ENCODE results near the gene CAMKMT. TPM values are rescaled to one million over a fixed set of nuclear protein-coding genes. Genes with fewer than 3 reads are reported as not detected.

CAMKMT gene
- total RNA-seq, 2 experiments from 2014 or later = 25.7 to 27.4 TPM

DNA sequence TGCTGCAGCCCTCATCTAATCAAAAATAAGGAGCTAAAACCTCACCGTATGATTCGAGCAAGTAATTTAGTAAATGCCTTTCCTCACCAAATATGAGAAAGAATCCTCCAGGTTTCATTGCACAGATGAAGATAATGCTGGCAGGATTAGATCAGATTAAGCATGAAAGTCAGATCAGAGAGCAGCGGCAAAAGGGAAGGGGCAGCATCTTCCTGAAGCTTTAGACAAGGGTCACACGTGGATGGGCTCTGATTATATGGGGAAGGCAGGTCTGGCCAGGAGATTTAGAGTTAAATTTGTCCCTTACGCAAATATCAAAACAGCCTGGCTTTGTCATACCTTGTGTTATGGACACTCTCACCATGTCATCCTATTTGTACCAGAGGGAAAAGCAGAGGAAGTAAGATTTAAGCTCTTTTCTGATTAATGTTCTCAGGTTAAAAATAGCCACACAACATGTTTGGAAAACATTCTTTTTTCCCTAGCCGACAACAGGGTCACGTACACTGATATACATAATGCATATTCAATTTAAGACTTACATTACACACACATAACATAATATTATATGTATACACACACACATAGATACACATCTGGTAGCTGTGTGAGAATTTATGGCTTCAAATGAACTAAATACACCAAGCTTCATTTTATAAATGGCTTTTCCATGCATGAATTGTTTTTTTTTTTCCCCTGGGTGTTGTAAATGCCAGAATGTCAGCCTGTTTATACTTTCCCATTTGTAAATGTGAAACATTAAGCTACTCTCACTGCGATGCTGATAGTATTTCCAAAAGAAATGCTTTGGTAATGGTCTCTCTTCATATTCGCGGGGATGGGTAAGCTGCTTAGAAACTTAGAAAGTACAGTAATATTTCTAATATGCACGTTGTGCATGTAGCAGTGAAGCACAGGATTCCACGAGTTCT, 383.5 kb downstream of the CAMKMT start:
- no TSS peak for BruUV-seq (replicated peaks)
- DNase-seq (ENCODE audit: low spot score) = no peak
- Histone ChIP-seq H3K4me3 (ENCODE audit: low read depth, low read length, poor library complexity, severe bottlenecking) (no peak overlapping the region), H3K4me2 (ENCODE audit: low read length) (no peak overlapping the region), H4K20me1 (ENCODE audit: insufficient read depth, low read length) (no peaks in the 10 kb centered on the region), H3K4me1 (ENCODE audit: insufficient read depth, low read length, poor library complexity, severe bottlenecking) (no peaks in the 10 kb centered on the region), H3K36me3 (ENCODE audit: insufficient read depth, low read length) (no peaks in the 10 kb centered on the region), H3K9me3 (ENCODE audit: low read length) (no peaks in the 10 kb centered on the region), H3K79me2 (ENCODE audit: insufficient read depth, low read depth, low read length) (no peaks in the 10 kb centered on the region), H3K9me2 (ENCODE audit: insufficient read depth, low read length) (no peaks in the 10 kb centered on the region), H2AFZ (ENCODE audit: low read length) (no peak overlapping the region), H3K27ac (ENCODE audit: low read depth, low read length, poor library complexity, severe bottlenecking) (no peak overlapping the region)
- TF ChIP-seq, protein P1, sequence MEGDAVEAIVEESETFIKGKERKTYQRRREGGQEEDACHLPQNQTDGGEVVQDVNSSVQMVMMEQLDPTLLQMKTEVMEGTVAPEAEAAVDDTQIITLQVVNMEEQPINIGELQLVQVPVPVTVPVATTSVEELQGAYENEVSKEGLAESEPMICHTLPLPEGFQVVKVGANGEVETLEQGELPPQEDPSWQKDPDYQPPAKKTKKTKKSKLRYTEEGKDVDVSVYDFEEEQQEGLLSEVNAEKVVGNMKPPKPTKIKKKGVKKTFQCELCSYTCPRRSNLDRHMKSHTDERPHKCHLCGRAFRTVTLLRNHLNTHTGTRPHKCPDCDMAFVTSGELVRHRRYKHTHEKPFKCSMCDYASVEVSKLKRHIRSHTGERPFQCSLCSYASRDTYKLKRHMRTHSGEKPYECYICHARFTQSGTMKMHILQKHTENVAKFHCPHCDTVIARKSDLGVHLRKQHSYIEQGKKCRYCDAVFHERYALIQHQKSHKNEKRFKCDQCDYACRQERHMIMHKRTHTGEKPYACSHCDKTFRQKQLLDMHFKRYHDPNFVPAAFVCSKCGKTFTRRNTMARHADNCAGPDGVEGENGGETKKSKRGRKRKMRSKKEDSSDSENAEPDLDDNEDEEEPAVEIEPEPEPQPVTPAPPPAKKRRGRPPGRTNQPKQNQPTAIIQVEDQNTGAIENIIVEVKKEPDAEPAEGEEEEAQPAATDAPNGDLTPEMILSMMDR (conservative IDR thresholded peaks at IDR 0.05; ENCODE audit: low read length) = no peak
- no peak for TF ChIP-seq EZH2phosphoT487 (IDR thresholded peaks at IDR 0.05; ENCODE audit: borderline replicate concordance, low read depth, low read length)
- CTCF ChIA-PET (ENCODE audit: unreplicated experiment) = no interaction called here
- POLR2A ChIA-PET = interaction anchor here (0.6 to 1.7 kb wide), 5 partner anchors 12 to 1136 kb away, joined by 3 to 7 read pairs (median 4); no protein-coding TSS in a partner anchor
- intact Hi-C loops (cut with micrococcal nuclease; ENCODE audit: unreplicated experiment) = no loop called here

GRCh38 chr2:44745922-44746766, 384.4 kb downstream of the CAMKMT start:
- DNase-seq (ENCODE audit: low spot score) = no peak
- TF ChIP-seq EZH2phosphoT487 (IDR thresholded peaks at IDR 0.05; ENCODE audit: borderline replicate concordance, low read depth, low read length) = no peak
- TF ChIP-seq, protein P1 (conservative IDR thresholded peaks at IDR 0.05; ENCODE audit: low read length) = no peak
- Histone ChIP-seq H4K20me1 (ENCODE audit: insufficient read depth, low read length) (no peaks in the 10 kb centered on the region), H3K79me2 (ENCODE audit: insufficient read depth, low read depth, low read length) (no peaks in the 10 kb centered on the region), H3K9me3 (ENCODE audit: low read length) (no peaks in the 10 kb centered on the region), H2AFZ (ENCODE audit: low read length) (no peak overlapping the region), H3K9me2 (ENCODE audit: insufficient read depth, low read length) (no peaks in the 10 kb centered on the region), H3K4me3 (ENCODE audit: low read depth, low read length, poor library complexity, severe bottlenecking) (no peak overlapping the region), H3K4me1 (ENCODE audit: insufficient read depth, low read length, poor library complexity, severe bottlenecking) (no peaks in the 10 kb centered on the region), H3K27ac (ENCODE audit: low read depth, low read length, poor library complexity, severe bottlenecking) (no peak overlapping the region), H3K36me3 (ENCODE audit: insufficient read depth, low read length) (no peaks in the 10 kb centered on the region), H3K4me2 (ENCODE audit: low read length) (no peak overlapping the region)
- ChIA-PET CTCF (ENCODE audit: unreplicated experiment) (interaction anchor here (0.6 kb wide), 1 partner anchor 46 kb away, joined by 3 read pairs; no protein-coding TSS in a partner anchor), POLR2A (interaction anchor here (0.6 to 1.7 kb wide), 4 partner anchors 11 to 42 kb away, joined by 3 to 7 read pairs (median 4); no protein-coding TSS in a partner anchor)
- intact Hi-C loops (cut with micrococcal nuclease; ENCODE audit: unreplicated experiment) = no loop called here
- BruUV-seq (replicated peaks) = no TSS peak
